GM18505 (cell line): ENCODE data around the gene EBP.
A peak's percentile ranks its signal among the peaks of the same experiment; 100 is the strongest.
"Not testable (repeated sequence)": the region's sequence is repeated elsewhere in the genome, so short reads cannot be mapped to it uniquely, and the experiment has no call there.

Source experiments
- ATAC-seq: cut with Tn5 transposase; IDR thresholded peaks from one replicate; pipeline ENCODE4 v1.9.1; 2021; ENCODE audit not compliant: unreplicated experiment
- POLR2A ChIP-seq: IDR thresholded peaks from 4 replicates; pipeline ENCODE4 v1.6.1; 2011; ENCODE audit warnings: borderline replicate concordance; ENCODE audit not compliant: insufficient read depth, insufficient read length; ENCODE audit errors: extremely low read depth

EBP gene

DNA sequence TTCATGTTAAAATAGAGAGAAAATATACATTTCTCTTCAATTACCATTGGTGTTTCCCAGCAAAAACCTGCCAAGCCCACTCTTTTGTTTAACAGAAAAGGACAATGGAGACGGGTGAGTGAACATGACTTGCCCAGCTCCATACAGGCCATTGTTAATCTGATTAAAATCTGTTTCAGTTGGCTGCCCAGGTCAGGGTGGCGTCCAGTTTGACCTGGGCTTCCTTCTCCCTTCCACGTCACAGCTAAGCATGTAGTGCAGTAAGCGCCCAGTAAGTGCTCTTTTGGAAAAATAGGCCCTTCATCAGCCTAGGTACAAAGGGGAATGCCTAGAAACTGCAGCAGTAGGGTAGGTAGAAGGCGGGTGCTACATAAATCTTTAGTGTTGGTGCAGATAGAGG is 14.4 kb upstream of the EBP start:
- no peak for ATAC-seq
- no peak for TF ChIP-seq POLR2A

DNA sequence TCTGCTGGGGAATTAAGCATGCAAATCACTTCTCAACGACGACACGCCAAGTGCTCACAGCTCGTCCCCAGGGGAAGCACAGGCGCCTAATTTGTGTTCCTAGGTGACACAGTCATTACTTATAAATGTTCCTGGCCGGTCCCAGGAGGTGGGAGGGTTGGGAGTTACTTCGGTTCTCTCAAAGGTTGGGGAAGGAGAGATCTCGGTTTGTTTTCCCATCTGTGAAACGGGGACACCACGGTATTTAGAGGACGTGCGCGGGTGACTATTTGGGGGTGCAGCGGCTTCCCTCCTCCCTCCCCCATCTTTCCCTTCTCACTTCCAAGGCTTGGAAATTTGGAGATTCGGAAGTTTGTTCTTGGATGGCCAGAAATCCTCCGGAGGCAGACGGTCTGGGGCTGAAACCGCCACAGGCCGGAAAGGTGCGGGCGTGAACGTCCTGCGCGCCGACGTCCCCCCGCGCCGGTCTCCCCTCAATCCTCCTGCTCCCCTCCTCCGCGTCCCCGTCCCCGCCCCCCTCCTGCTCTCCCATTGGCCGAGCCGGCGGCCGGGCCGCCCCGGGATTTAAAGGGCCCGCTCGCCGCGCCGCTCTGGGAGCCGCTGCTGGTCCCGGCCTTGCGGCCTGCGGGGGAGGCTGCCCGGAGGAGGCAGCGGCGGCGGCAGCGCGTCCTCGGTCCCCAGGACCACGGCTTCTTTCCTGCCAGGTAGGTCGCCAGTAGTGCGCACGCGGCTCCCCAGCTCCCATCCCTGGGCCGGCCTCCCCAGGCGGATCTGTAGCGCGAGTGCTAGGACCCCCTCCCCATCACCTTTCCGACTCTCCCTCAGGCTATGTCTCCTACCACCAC is 13.0 kb upstream of the EBP start, which contains the start of gene PORCN:
Gene PORCN, plus strand, starts transcription at position 593 of the 845 bp plus-strand sequence. CDS start 829 bp downstream, outside the sequence.
- peak; percentile 70 for ATAC-seq
- peak; percentile 69 for TF ChIP-seq POLR2A

DNA sequence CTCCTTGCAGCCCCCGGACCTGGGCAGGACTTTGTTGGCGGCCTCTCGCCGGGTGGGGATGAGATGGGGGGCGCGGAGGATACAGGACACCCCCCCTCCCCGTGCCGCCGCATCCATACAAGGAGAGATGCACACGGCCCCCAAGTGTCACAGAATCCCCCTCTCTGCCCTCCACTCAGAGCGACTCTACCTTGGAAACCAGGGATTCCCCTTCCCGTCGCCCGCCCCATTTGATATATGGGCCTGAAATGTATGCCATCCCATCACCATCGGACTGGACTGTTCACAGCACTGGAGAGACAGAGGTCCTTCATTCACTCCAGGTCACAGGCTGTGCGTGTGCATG is 12.4 kb upstream of the EBP start:
- TF ChIP-seq POLR2A: no peak
- ATAC-seq: no peak

DNA sequence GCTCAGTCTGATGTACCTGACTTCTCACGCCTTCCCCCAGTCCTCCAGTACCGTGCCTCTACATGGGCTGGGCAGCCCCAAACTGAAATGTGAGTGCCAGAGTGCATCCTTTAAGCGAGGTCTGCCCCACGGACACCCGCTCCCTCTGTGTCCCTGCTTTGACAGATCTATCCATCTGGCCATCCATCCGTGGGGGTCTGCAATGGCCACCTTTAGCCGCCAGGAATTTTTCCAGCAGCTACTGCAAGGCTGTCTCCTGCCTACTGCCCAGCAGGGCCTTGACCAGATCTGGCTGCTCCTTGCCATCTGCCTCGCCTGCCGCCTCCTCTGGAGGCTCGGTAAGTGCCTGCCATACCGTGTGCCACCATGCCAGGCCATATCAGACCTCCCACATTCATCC is 12.0 kb upstream of the EBP start:
- TF ChIP-seq POLR2A: no peak
- ATAC-seq: no peak

DNA sequence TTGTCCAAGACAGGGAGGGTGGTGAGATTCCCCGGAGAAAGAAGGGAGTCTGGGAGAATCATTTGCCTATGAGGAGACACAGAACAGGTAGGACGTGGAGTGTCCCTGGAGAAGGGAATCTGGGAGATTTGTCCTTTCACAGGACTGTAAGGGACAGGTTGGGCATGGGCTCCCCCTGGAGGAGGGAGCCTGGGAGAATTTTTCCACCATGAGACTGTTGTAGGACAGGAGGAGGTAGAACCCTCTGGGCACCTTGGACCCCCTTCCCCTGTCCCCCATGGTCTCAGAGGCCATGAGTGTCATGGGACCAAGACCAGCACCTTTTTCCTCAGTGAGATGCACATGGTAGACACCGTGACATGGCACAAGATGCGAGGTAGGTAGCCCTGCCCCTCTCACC is 10.0 kb upstream of the EBP start:
- ATAC-seq: no peak
- TF ChIP-seq POLR2A: no peak

DNA sequence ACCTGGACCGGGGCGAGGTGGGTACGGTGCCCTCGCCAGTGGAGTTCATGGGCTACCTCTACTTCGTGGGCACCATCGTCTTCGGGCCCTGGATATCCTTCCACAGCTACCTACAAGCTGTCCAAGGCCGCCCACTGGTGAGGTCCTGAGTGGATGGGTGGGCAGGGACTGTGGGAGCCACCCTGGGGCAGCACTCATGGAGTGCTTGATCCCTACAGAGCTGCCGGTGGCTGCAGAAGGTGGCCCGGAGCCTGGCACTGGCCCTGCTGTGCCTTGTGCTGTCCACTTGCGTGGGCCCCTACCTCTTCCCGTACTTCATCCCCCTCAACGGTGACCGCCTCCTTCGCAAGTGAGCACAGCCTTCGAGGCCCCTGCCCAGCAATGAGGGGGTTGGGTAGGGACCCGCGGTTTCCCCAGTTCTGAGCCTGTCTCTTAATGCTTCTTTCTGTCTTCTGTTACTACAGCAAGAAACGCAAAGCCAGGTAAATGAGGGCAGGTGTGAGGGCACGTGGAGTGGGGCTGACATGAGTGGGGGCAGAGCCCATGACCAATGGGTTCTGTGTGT is 9.2 kb upstream of the EBP start:
- no peak for ATAC-seq
- no peak for TF ChIP-seq POLR2A

DNA sequence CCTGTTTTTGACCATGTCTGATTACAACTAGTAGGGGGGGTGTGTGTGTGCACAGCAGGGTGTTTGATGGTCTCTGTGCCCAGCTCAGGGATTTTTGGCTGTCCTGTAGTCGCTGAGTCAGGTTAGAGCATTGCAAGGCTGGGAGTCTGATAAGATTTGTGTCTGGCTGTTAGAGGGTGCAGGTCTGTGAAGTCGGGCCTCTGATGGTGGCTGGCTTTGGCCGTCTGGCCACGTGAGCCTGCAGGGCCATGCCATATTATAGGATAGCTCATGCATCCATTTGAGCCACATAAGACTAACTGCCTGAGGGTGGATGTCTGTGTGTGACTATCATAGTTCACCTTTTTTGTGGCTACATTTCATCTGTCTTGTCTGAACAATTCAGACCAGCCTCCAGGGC is 7.9 kb upstream of the EBP start:
- TF ChIP-seq POLR2A: no peak
- no peak for ATAC-seq

DNA sequence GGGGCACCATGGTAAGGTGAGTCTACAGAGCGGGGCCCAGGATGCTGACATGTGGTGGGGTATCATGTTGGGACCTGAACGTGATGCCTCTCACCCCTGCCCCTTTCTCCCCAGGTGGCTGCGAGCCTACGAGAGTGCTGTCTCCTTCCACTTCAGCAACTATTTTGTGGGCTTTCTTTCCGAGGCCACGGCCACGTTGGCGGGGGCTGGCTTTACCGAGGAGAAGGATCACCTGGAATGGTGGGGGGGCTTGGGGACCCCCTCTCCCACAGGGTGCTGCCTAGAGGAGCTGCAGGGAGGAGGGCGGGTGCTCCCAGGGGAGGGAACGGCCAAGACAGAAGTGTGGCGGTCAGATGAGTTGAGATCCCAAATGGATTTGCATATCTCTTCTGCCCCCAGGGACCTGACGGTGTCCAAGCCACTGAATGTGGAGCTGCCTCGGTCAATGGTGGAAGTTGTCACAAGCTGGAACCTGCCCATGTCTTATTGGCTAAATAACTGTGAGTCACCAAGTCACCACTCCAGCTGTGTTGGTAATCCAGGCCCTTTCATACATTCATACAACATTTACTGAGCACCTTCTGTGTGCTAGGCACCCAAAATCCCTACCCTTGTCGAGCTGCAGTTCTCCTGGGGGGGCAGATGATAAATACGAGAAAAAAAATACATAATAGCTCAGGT is 7.3 kb upstream of the EBP start:
- ATAC-seq: no peak
- no peak for TF ChIP-seq POLR2A

DNA sequence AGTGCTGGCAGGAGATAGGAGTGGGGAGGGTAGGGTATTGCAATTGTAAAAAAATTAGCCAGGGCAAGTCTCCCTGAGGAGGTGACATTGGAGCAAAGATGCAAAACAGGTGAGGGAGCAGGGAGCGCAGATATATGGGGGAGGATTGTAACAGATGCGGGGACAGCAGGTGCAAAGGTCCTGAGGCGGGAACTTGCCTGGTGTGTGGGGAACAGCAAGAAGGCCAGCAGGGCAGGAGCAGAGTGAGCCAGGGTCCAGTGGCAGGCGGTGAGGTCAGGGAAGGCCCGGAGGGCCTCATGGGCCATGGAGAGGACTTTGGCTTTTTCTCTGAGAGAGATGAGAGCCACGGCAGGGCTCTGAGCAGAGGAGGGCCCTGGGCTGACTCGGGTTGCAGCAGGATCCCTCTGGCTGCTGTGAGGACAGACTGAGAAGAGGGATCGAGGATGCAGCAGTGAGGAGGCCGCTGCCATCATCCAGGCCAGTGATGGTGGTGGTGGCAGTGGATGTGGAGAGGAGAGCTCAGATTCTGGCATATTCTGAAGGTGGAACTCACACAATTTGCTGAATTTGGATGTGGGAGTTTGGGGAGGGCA is 6.6 kb upstream of the EBP start:
- no peak for ATAC-seq
- no peak for TF ChIP-seq POLR2A

DNA sequence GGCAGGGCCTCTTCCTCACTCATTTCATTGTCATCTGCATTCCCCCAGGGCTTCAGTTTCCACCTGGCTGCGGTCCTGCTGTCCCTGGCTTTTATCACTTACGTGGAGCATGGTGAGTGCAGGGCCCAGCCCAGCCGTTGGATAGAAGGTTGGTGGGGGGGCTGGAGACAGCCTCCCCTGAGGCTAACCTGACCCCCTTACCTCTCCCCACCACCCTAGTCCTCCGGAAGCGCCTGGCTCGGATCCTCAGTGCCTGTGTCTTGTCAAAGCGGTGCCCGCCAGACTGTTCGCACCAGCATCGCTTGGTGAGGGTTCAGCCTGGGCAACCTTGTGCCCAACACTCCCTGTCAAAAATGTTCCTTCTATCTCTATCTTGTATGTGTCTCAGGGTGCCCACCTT is 5.8 kb upstream of the EBP start:
- TF ChIP-seq POLR2A: no peak
- ATAC-seq: no peak

DNA sequence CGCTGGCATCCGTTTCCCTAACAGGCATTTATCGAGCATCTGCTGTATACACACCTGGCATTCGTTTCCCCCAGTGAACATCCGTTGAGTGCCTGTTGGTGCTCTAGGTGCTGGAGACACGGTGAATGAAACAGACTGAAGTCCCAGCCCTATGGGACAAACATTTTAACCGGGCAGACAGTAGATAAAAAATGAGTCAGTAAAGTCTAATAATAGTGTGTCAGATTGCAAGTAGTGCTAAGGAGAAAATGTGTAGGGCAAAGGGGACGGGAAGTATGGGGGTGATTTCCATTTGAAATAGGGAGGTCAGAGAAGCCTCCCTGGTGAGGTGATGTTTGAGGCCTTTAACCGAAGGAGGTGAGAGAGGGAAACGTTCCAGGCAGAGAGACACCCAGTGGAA is 5.3 kb upstream of the EBP start:
- ATAC-seq: no peak

DNA sequence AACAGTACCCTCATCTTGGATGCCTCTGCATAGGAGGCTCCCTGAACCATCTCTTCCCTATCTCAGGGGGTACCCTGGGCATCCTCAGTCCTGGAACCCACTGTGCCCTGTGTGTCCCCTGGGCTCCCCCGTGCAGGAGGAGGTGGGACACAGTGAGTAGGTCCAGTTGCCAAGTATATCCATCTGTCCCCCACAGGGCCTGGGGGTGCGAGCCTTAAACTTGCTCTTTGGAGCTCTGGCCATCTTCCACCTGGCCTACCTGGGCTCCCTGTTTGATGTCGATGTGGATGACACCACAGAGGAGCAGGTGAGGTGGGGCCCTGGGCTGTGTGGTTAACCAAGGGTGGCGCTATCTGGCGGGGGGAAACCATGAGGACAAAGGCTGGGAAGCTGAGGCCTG is 4.6 kb upstream of the EBP start:
- no peak for ATAC-seq
- TF ChIP-seq POLR2A: no peak

More for the DNA sequence above, 5.3 kb upstream of the EBP start:
- no peak for TF ChIP-seq POLR2A

DNA sequence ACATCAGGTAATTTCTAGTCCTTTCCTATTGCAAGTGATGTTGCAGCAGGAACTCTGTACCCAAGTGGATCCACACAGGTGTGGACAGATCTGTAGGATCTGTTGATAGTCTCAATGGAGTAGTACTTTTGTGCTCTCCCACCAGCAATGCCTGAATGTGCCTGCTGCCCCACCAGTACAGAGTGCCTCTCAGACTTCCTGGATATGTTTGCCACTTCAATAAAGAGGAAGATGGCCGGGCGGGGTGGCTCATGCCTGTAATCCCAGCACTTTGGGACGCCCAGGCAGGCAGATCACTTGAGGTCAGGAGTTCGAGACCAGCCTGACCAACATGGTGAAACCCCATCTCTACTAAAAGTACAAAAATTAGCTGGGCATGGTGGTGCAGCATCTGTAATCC is 2.1 kb upstream of the EBP start:
- not testable (repeated sequence) for ATAC-seq

DNA sequence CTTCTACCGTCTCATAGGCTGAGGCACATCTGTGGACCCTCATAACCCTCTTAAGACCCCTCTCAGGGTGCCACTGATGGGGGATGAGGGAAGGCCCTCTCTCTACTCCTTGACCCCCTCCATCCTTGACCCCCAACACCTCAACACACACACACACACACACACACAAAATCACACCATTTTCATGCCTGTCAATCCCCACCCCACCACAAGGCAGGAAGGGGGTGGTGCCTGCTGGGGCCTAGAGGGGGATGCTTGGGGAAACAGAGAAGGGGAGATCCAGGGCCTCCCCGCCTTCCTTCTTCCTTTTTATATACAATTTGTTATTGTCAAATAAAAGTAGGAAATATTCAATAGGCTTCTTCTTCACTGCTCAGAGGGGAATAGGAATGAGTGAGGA is 1.2 kb upstream of the EBP start:
- no peak for TF ChIP-seq POLR2A
- ATAC-seq: no peak
